ENCODE results near the gene OR6K6. TPM values are rescaled to one million over a fixed set of nuclear protein-coding genes. Genes with fewer than 3 reads are reported as not detected.

The OR6K6 gene
- not detected in 2 replicates for total RNA-seq

GRCh38 chr1:158754420-158754819, at the start of gene OR6K6:
Gene OR6K6 (plus strand): TSS chr1:158754720. CDS start chr1:158754888, 168 bp downstream.

GRCh38 chr1:158720620-158721019, 33.9 kb upstream of the OR6K6 start, which contains the start of gene OR6K3:
Gene OR6K3 (minus strand): TSS chr1:158720720. CDS start chr1:158718115, 2,605 bp downstream.

GRCh38 chr1:158771950-158772866, 17.7 kb downstream of the OR6K6 start, which contains the start of gene OR6N1:
Gene OR6N1 (minus strand): TSS chr1:158772195. CDS start chr1:158766682, 5,513 bp downstream.

GRCh38 chr1:158781104-158781503, 26.6 kb downstream of the OR6K6 start, which contains the start of gene OR6N2:
Gene OR6N2 (minus strand): TSS chr1:158781204. CDS start chr1:158777635, 3,569 bp downstream.

Other genes starting within 250 kb of the OR6K6 start
- gene OR6Y1, start 200.3 kb upstream of the OR6K6 start, total RNA-seq, result not detected in 2 replicates
- gene OR6P1, start 184.1 kb upstream of the OR6K6 start, total RNA-seq, result not detected in 2 replicates
- not detected in 2 replicates for gene OR10X1, start 174.8 kb upstream of the OR6K6 start, total RNA-seq
- gene OR10Z1, start 149.5 kb upstream of the OR6K6 start, total RNA-seq, result not detected in 2 replicates
- gene SPTA1, start 68.0 kb upstream of the OR6K6 start, total RNA-seq, result not detected in 2 replicates
- gene OR6K2, start 54.1 kb upstream of the OR6K6 start, total RNA-seq, result not detected in 2 replicates
- gene OR6K3, start 34.0 kb upstream of the OR6K6 start, total RNA-seq, result not detected in 2 replicates
- gene OR6N1, start 17.5 kb downstream of the OR6K6 start, total RNA-seq, result not detected in 2 replicates
- gene OR6N2, start 26.5 kb downstream of the OR6K6 start, total RNA-seq, result not detected in 2 replicates
- not detected in 2 replicates for gene MNDA, start 76.6 kb downstream of the OR6K6 start, total RNA-seq
- not detected in 2 replicates for gene PYHIN1, start 176.8 kb downstream of the OR6K6 start, total RNA-seq